Right lobe of liver (tissue), 6 donors: ENCODE measurements around the gene FOXP3. TPM values are rescaled to one million over a fixed set of nuclear protein-coding genes. Genes with fewer than 3 reads are reported as not detected.

Source experiments
- ATAC-seq, 4 donors: fragments of 200-7000 bp; cut with Tn5 transposase; one replicate each; pipeline ENCODE4 v1.9.1; 2020; ENCODE audit warnings: mild to moderate bottlenecking in 4 of 4, moderate library complexity in 4 of 4
- DNase-seq, 3 donors: peaks; one replicate each; pipeline ENCODE4 v3.0.0-alpha.2; 2020
- H3K27ac ChIP-seq, 3 donors: fragments of 200-600 bp; one replicate each; pipeline ENCODE4 v1.8.0; 2022
- H3K27me3 ChIP-seq, 2 donors: fragments of 200-600 bp; one replicate each; pipeline ENCODE4 v1.8.0; 2022
- H3K36me3 ChIP-seq, 4 donors: fragments of 200-600 bp; sonication (generic) in 1 of 4; one replicate each; pipeline versions ENCODE4 v1.5.1 to v1.8.0; 2017 to 2022; ENCODE audit warnings: control low read depth in 1 of 4
- H3K4me1 ChIP-seq, 4 donors: fragments of 200-600 bp; sonication (generic) in 1 of 4; one replicate each; pipeline versions ENCODE4 v1.5.1 to v1.8.0; 2017 to 2022; ENCODE audit warnings: control low read depth in 1 of 4
- H3K4me3 ChIP-seq, 3 donors: fragments of 200-600 bp; one replicate each; pipeline ENCODE4 v1.8.0; 2022
- H3K9me3 ChIP-seq, 4 donors: fragments of 200-600 bp; sonication (generic) in 1 of 4; one replicate each; pipeline versions ENCODE4 v1.5.1 to v1.8.0; 2017 to 2022; ENCODE audit warnings: control low read depth in 1 of 4
- CTCF ChIP-seq, 4 donors: fragments of 200-600 bp in 3 of 4; fragments of 450-650 bp in 1 of 4; IDR thresholded peaks; one replicate each; pipeline versions ENCODE4 v1.5.1 to v1.8.0; 2016 to 2022; ENCODE audit warnings: antibody characterized with exemption in 4 of 4, mild to moderate bottlenecking in 2 of 4
- POLR2A ChIP-seq: fragments of 450-650 bp; IDR thresholded peaks from one replicate; pipeline ENCODE4 v1.6.1; 2017; ENCODE audit warnings: antibody characterized with exemption, mild to moderate bottlenecking
- WGBS: methylation state at CpG from one replicate; pipeline ENCODE4 v1.1.6; 2018; ENCODE audit warnings: low coverage, low lambda C conversion rate; ENCODE audit not compliant: insufficient coverage; ENCODE audit errors: missing lambda C conversion rate; 5-methylcytosine and 5-hydroxymethylcytosine counted together
- intact Hi-C, 2 donors: fragments of 100-400 bp; cut with DNase I; formaldehyde crosslinking; loops; one replicate each; pipeline versions ENCODE4 v1.11.2 to v1.14.1; 2022
- total RNA-seq, 6 experiments: library from RNA; depleted of rRNA in 2 of 6; stranded (reverse); fragments of >200 nt in 2 of 6; fragmentation: NEBNext Ultra II Directional in 3 of 6; extraction: Animal tissue kit (Norgen Biotek cat#: 25700) in 3 of 6; gene quantifications; one replicate each; pipeline versions ENCODE4 v1.1.0 to v1.2.4, GENCODE V29; 2016 to 2023
- donor health status: DM: no; HTN: yes; CAD: no.
- donor health status: DM: no; HTN: no; CAD: no.
- donor health status: DM: no; HTN: no; CAD: no.
- donor health status: DM: no; HTN: yes; CAD: no.
- donor health status: DM: no; HTN: yes; CAD: no.

FOXP3 gene
- total RNA-seq, 6 experiments from 2014 or later: 0.18 to 1.2 (median 0.32) TPM

GRCh38 chrX:49286581-49286980 lies 22.1 kb upstream of the FOXP3 start:
- TF ChIP-seq POLR2A (no peak), CTCF (IDR thresholded peaks at IDR 0.05) (no peak)
- Histone ChIP-seq H3K27me3 (no peaks in the 10 kb centered on the region), H3K36me3 (no peaks in the 10 kb centered on the region), H3K9me3 (no peaks in the 10 kb centered on the region), H3K4me1 (no peaks in the 10 kb centered on the region), H3K4me3 (no peak overlapping the region), H3K27ac (no peak overlapping the region)
- WGBS: no CpG with 5 or more reads among the region's 4 CpGs
- intact Hi-C loops: no loop called here
- peak in 1 of 4 donors; percentile 19 for ATAC-seq
- DNase-seq: no peak

- H3K4me3 ChIP-seq: no peak overlapping the region
- no peaks in the 10 kb centered on the region for H3K36me3 ChIP-seq
- intact Hi-C loops: no loop called here
- 90% methylated on average over 5 of the region's 18 CpGs for WGBS
- H3K4me1 ChIP-seq: no peaks in the 10 kb centered on the region
- TF ChIP-seq POLR2A: no peak
- no peak for TF ChIP-seq CTCF (IDR thresholded peaks at IDR 0.05)
- DNase-seq (no peak), ATAC-seq (peak in 1 of 4 donors; percentile 17)
- no peaks in the 10 kb centered on the region for H3K9me3 ChIP-seq
- no peaks in the 10 kb centered on the region for H3K27me3 ChIP-seq
- no peak overlapping the region for H3K27ac ChIP-seq
These were observed 21.6 kb upstream of the FOXP3 start for GRCh38 chrX:49286136-49286535.

GRCh38 chrX:49284212-49284611 lies 19.7 kb upstream of the FOXP3 start:
- no peak for ATAC-seq
- intact Hi-C loops: no loop called here
- WGBS: 67% methylated on average over 3 of the region's 3 CpGs
- TF ChIP-seq CTCF (IDR thresholded peaks at IDR 0.05) (no peak), POLR2A (no peak)
- H3K4me3 ChIP-seq: no peak overlapping the region
- no peak for DNase-seq
- H3K36me3 ChIP-seq: no peaks in the 10 kb centered on the region
- H3K4me1 ChIP-seq: no peaks in the 10 kb centered on the region
- no peaks in the 10 kb centered on the region for H3K27me3 ChIP-seq
- no peaks in the 10 kb centered on the region for H3K9me3 ChIP-seq
- no peak overlapping the region for H3K27ac ChIP-seq

- no peak overlapping the region for H3K4me3 ChIP-seq
- TF ChIP-seq POLR2A: no peak
- TF ChIP-seq CTCF (IDR thresholded peaks at IDR 0.05): peak in 2 of 4 donors; percentile 5 to 17
- WGBS: 56% methylated on average over 11 of the region's 11 CpGs
- H3K27me3 ChIP-seq: no peaks in the 10 kb centered on the region
- no peaks in the 10 kb centered on the region for H3K9me3 ChIP-seq
- H3K36me3 ChIP-seq: no peaks in the 10 kb centered on the region
- no peak overlapping the region for H3K27ac ChIP-seq
- DNase-seq: no peak
- H3K4me1 ChIP-seq: no peaks in the 10 kb centered on the region
- peak in 2 of 4 donors; percentile 28 for ATAC-seq
- intact Hi-C loops: no loop called here
These were observed 18.1 kb upstream of the FOXP3 start for GRCh38 chrX:49282647-49283011.

GRCh38 chrX:49278081-49278480 lies 13.6 kb upstream of the FOXP3 start:
- WGBS: 63% methylated on average over 2 of the region's 3 CpGs
- TF ChIP-seq CTCF (IDR thresholded peaks at IDR 0.05) (no peak), POLR2A (no peak)

More at GRCh38 chrX:49278081-49278480, 13.6 kb upstream of the FOXP3 start:
- intact Hi-C loops: no loop called here
- ATAC-seq: no peak
- H3K9me3 ChIP-seq: no peaks in the 10 kb centered on the region
- no peak overlapping the region for H3K27ac ChIP-seq
- no peaks in the 10 kb centered on the region for H3K4me1 ChIP-seq
- no peak overlapping the region for H3K4me3 ChIP-seq
- no peaks in the 10 kb centered on the region for H3K36me3 ChIP-seq
- H3K27me3 ChIP-seq: no peaks in the 10 kb centered on the region
- no peak for DNase-seq
